GM10266 (cell line): ENCODE measurements around the gene EEA1.

Experiments
- DNase-seq: peaks from one replicate; pipeline ENCODE4 v3.0.0; 2012; ENCODE audit errors: extremely low spot score
- CTCF ChIP-seq: IDR thresholded peaks from 2 replicates; pipeline ENCODE4 v1.5.1; 2012; ENCODE audit warnings: mild to moderate bottlenecking, low read depth; ENCODE audit not compliant: control insufficient read depth, insufficient read depth; ENCODE audit errors: missing control alignments

Gene EEA1

GRCh38 chr12:92861381-92861780 is 67.7 kb downstream of the EEA1 start:
- no peak for DNase-seq
- no peak for TF ChIP-seq CTCF

GRCh38 chr12:92860521-92860920 is 68.6 kb downstream of the EEA1 start:
- no peak for DNase-seq
- no peak for TF ChIP-seq CTCF

GRCh38 chr12:92859650-92860386 is 69.3 kb downstream of the EEA1 start:
- no peak for DNase-seq
- no peak for TF ChIP-seq CTCF

GRCh38 chr12:92857818-92858217 is 71.3 kb downstream of the EEA1 start:
- DNase-seq = no peak
- no peak for TF ChIP-seq CTCF

- DNase-seq = no peak
- TF ChIP-seq CTCF = no peak
These were observed 74.8 kb downstream of the EEA1 start for GRCh38 chr12:92854344-92854743.

GRCh38 chr12:92848740-92849139 is 80.4 kb downstream of the EEA1 start:
- TF ChIP-seq CTCF = no peak
- no peak for DNase-seq

GRCh38 chr12:92847368-92847767 is 81.7 kb downstream of the EEA1 start:
- no peak for DNase-seq
- TF ChIP-seq CTCF = no peak
